ENCODE measurements around the gene LRBA.
"Not testable (repeated sequence)": the region's sequence is repeated elsewhere in the genome, so short reads cannot be mapped to it uniquely, and the experiment has no call there.

The LRBA gene

GRCh38 chr4:150971901-150972300 is 43.2 kb downstream of the LRBA start:
- DNase-seq, result no peak

- DNase-seq, result no peak
These were observed 44.4 kb downstream of the LRBA start for GRCh38 chr4:150970685-150971151.

GRCh38 chr4:150964754-150965153 is 50.3 kb downstream of the LRBA start:
- no peak for DNase-seq

- not testable (repeated sequence) for DNase-seq
These were observed 51.3 kb downstream of the LRBA start for GRCh38 chr4:150963602-150964345.

- no peak for DNase-seq
These were observed 52.8 kb downstream of the LRBA start for GRCh38 chr4:150962245-150962644.

- DNase-seq, result no peak
These were observed 53.5 kb downstream of the LRBA start for GRCh38 chr4:150961566-150961965.

GRCh38 chr4:150960818-150961217 is 54.3 kb downstream of the LRBA start:
- no peak for DNase-seq

GRCh38 chr4:150960079-150960478 is 55.0 kb downstream of the LRBA start:
- no peak for DNase-seq

GRCh38 chr4:150957981-150958380 is 57.1 kb downstream of the LRBA start:
- not testable (repeated sequence) for DNase-seq

- not testable (repeated sequence) for DNase-seq
These were observed 58.0 kb downstream of the LRBA start for GRCh38 chr4:150957095-150957494.

GRCh38 chr4:150953916-150954315 is 61.2 kb downstream of the LRBA start:
- DNase-seq, result not testable (repeated sequence)

GRCh38 chr4:150952167-150952845 is 62.8 kb downstream of the LRBA start:
- no peak for DNase-seq

- DNase-seq, result no peak
These were observed 64.3 kb downstream of the LRBA start for GRCh38 chr4:150950657-150951288.

- no peak for DNase-seq
These were observed 65.1 kb downstream of the LRBA start for GRCh38 chr4:150949943-150950342.

GRCh38 chr4:150949342-150949741 is 65.7 kb downstream of the LRBA start:
- DNase-seq, result no peak

- DNase-seq, result no peak
These were observed 66.4 kb downstream of the LRBA start for GRCh38 chr4:150948710-150949109.

- DNase-seq, result no peak
These were observed 67.0 kb downstream of the LRBA start for GRCh38 chr4:150948074-150948473.

- DNase-seq, result no peak
These were observed 70.4 kb downstream of the LRBA start for GRCh38 chr4:150944660-150945059.

GRCh38 chr4:150943818-150944217 is 71.3 kb downstream of the LRBA start:
- no peak for DNase-seq

- DNase-seq, result no peak
These were observed 72.0 kb downstream of the LRBA start for GRCh38 chr4:150943126-150943525.

GRCh38 chr4:150942539-150942938 is 72.5 kb downstream of the LRBA start:
- no peak for DNase-seq

- no peak for DNase-seq
These were observed 75.0 kb downstream of the LRBA start for GRCh38 chr4:150940123-150940522.

- DNase-seq, result no peak
These were observed 75.6 kb downstream of the LRBA start for GRCh38 chr4:150939530-150939929.

Data from GF-D8 (cell line).